ENCODE results near the gene OGT.

DNA sequence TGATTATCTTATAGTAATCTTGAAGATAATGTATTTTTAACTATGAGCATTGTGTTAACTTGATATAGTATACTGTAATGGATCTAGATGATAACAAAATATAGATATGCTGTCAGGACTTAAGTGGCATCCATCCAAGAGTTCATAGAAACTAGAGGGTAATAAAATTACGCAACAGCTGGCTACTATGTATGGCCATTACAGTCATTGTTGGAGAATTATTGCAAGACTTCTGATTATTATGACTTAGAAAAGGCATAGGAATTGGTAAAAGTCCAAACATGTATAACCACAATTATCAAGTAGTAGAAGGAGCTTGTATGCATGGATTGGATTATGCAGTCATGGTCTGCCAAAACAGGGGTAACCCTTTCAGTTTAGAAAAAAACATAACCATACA lies 9.5 kb downstream of the OGT start:
- TF ChIP-seq, protein P1, sequence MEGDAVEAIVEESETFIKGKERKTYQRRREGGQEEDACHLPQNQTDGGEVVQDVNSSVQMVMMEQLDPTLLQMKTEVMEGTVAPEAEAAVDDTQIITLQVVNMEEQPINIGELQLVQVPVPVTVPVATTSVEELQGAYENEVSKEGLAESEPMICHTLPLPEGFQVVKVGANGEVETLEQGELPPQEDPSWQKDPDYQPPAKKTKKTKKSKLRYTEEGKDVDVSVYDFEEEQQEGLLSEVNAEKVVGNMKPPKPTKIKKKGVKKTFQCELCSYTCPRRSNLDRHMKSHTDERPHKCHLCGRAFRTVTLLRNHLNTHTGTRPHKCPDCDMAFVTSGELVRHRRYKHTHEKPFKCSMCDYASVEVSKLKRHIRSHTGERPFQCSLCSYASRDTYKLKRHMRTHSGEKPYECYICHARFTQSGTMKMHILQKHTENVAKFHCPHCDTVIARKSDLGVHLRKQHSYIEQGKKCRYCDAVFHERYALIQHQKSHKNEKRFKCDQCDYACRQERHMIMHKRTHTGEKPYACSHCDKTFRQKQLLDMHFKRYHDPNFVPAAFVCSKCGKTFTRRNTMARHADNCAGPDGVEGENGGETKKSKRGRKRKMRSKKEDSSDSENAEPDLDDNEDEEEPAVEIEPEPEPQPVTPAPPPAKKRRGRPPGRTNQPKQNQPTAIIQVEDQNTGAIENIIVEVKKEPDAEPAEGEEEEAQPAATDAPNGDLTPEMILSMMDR (IDR thresholded peaks at IDR 0.05) = no peak
- TF ChIP-seq, protein P2, sequence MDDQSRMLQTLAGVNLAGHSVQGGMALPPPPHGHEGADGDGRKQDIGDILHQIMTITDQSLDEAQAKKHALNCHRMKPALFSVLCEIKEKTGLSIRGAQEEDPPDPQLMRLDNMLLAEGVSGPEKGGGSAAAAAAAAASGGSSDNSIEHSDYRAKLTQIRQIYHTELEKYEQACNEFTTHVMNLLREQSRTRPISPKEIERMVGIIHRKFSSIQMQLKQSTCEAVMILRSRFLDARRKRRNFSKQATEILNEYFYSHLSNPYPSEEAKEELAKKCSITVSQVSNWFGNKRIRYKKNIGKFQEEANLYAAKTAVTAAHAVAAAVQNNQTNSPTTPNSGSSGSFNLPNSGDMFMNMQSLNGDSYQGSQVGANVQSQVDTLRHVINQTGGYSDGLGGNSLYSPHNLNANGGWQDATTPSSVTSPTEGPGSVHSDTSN (IDR thresholded peaks at IDR 0.05) = no peak
- TF ChIP-seq NFIC (IDR thresholded peaks at IDR 0.05; ENCODE audit: borderline replicate concordance) (peak; percentile 47; the same call in 1 of the 2 replicates), EP300 (IDR thresholded peaks at IDR 0.05; ENCODE audit: borderline replicate concordance in 1 of 2, low read depth in 1 of 2, low read length in 1 of 2) (no peak), YY1 (IDR thresholded peaks at IDR 0.05; ENCODE audit: low read depth) (no peak), TEAD4 (IDR thresholded peaks at IDR 0.05; ENCODE audit: borderline replicate concordance, insufficient read depth) (no peak), GABPA (IDR thresholded peaks at IDR 0.05; ENCODE audit: low read depth) (no peak), POLR2AphosphoS5 (IDR thresholded peaks at IDR 0.05; ENCODE audit: low read depth, low read length) (no peak), FOXJ3 (CRISPR knock-in tag; IDR thresholded peaks at IDR 0.05) (no peak), EZH2phosphoT487 (IDR thresholded peaks at IDR 0.05; ENCODE audit: borderline replicate concordance, low read depth) (no peak)
- TF ChIP-seq, protein P3, sequence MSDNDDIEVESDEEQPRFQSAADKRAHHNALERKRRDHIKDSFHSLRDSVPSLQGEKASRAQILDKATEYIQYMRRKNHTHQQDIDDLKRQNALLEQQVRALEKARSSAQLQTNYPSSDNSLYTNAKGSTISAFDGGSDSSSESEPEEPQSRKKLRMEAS (IDR thresholded peaks at IDR 0.05; ENCODE audit: low read depth) = no peak
